NCI-H82 treated with DMSO at 0.1 percent for 48 hours (cell line): ENCODE measurements around the gene PARP15.
"Not testable (repeated sequence)": the region's sequence is repeated elsewhere in the genome, so short reads cannot be mapped to it uniquely, and the experiment has no call there.

Source experiments
- DNase-seq: peaks from one replicate; lab custom pipeline; 2025; ENCODE audit not compliant: unreplicated experiment; lab: John Stamatoyannopoulos, UW

The PARP15 gene

GRCh38 chr3:122662505-122662904 is 85.1 kb downstream of the PARP15 start:
- DNase-seq: no peak

- DNase-seq: peak; percentile 95
These were observed 87.9 kb downstream of the PARP15 start for GRCh38 chr3:122665226-122665786.

- no peak for DNase-seq
These were observed 88.4 kb downstream of the PARP15 start for GRCh38 chr3:122665881-122666280.

GRCh38 chr3:122668930-122669730 is 91.7 kb downstream of the PARP15 start:
- DNase-seq: no peak

GRCh38 chr3:122671553-122671952 is 94.1 kb downstream of the PARP15 start:
- no peak for DNase-seq

GRCh38 chr3:122674339-122674738 is 96.9 kb downstream of the PARP15 start:
- no peak for DNase-seq

- DNase-seq: no peak
These were observed 99.3 kb downstream of the PARP15 start for GRCh38 chr3:122676759-122677158.

GRCh38 chr3:122677216-122677615 is 99.8 kb downstream of the PARP15 start:
- no peak for DNase-seq

- no peak for DNase-seq
These were observed 101.1 kb downstream of the PARP15 start for GRCh38 chr3:122678506-122678905.

GRCh38 chr3:122679085-122679881 is 101.8 kb downstream of the PARP15 start:
- DNase-seq: peak; percentile 64

- no peak for DNase-seq
These were observed 102.5 kb downstream of the PARP15 start for GRCh38 chr3:122679882-122680474.

GRCh38 chr3:122680475-122681283 is 103.2 kb downstream of the PARP15 start, which contains the start of gene PARP14:
PARP14 (plus strand) TSS chr3:122680839; CDS start chr3:122680884, 45 bp downstream.
- no peak for DNase-seq

- no peak for DNase-seq
These were observed 104.0 kb downstream of the PARP15 start for GRCh38 chr3:122681284-122681973.

GRCh38 chr3:122681974-122682409 is 104.5 kb downstream of the PARP15 start:
- no peak for DNase-seq

GRCh38 chr3:122682778-122683411 is 105.4 kb downstream of the PARP15 start:
- DNase-seq: not testable (repeated sequence)

GRCh38 chr3:122687298-122687697 is 109.8 kb downstream of the PARP15 start:
- no peak for DNase-seq
